Type B pancreatic cell (in vitro differentiated cells): Measurements from ENCODE around the gene PRKCQ. TPM values are rescaled to one million over a fixed set of nuclear protein-coding genes. Genes with fewer than 3 reads are reported as not detected.

Source experiments
- DNase-seq: peaks from one replicate; pipeline ENCODE4 v3.0.0; 2021; ENCODE audit warnings: mixed read lengths; ENCODE audit not compliant: unreplicated experiment; ENCODE audit errors: extremely low spot score
- H3K27ac Mint-ChIP-seq: 2 replicates; pipeline ENCODE4 v1.8.0; 2021; ENCODE audit warnings: mild to moderate bottlenecking, mixed read lengths
- H3K27me3 Mint-ChIP-seq: 2 replicates; pipeline ENCODE4 v1.8.0; 2021; ENCODE audit warnings: mixed read lengths
- H3K36me3 Mint-ChIP-seq: 2 replicates; pipeline ENCODE4 v1.8.0; 2021; ENCODE audit warnings: mixed read lengths
- H3K4me1 Mint-ChIP-seq: one replicate; pipeline ENCODE4 v1.8.0; 2021; ENCODE audit warnings: mixed read lengths; ENCODE audit not compliant: unreplicated experiment
- H3K4me3 Mint-ChIP-seq: 2 replicates; pipeline ENCODE4 v1.8.0; 2021; ENCODE audit warnings: mild to moderate bottlenecking, mixed read lengths
- H3K9me3 Mint-ChIP-seq: 2 replicates; pipeline ENCODE4 v1.8.0; 2021; ENCODE audit warnings: mixed read lengths
- CTCF ChIP-seq: fragments of 200-600 bp; sonication (generic); conservative IDR thresholded peaks from 2 replicates; pipeline ENCODE4 v1.5.0; 2021; ENCODE audit warnings: antibody characterized with exemption, mild to moderate bottlenecking
- total RNA-seq: library from RNA; stranded (reverse); gene quantifications from 2 replicates; pipeline ENCODE4 v1.2.1, GENCODE V29; 2021; ENCODE audit warnings: low replicate concordance

Gene PRKCQ
- total RNA-seq, 1 donor from 2014 or later, result 2.0 TPM

- no peak overlapping the region for H3K27ac Mint-ChIP-seq
- H3K27me3 Mint-ChIP-seq, result peaks cover 24% of the 10 kb centered on the region
- H3K4me3 Mint-ChIP-seq, result no peak overlapping the region
- peaks cover 21% of the 10 kb centered on the region for H3K4me1 Mint-ChIP-seq
- no peak for TF ChIP-seq CTCF
- no peaks in the 10 kb centered on the region for H3K9me3 Mint-ChIP-seq
- DNase-seq, result no peak
- no peaks in the 10 kb centered on the region for H3K36me3 Mint-ChIP-seq
Measured at GRCh38 chr10:6398399-6398798, 181.7 kb downstream of the PRKCQ start.

- Mint-ChIP-seq H3K4me1 (peaks cover 16% of the 10 kb centered on the region), H3K36me3 (no peaks in the 10 kb centered on the region), H3K27me3 (peaks cover 7% of the 10 kb centered on the region), H3K4me3 (no peak overlapping the region), H3K9me3 (peaks cover 3% of the 10 kb centered on the region), H3K27ac (no peak overlapping the region)
- no peak for TF ChIP-seq CTCF
- no peak for DNase-seq
Measured at GRCh38 chr10:6396652-6397051, 183.4 kb downstream of the PRKCQ start.

GRCh38 chr10:6396226-6396625 lies 183.8 kb downstream of the PRKCQ start:
- no peak for DNase-seq
- peaks cover 7% of the 10 kb centered on the region for H3K9me3 Mint-ChIP-seq
- H3K4me1 Mint-ChIP-seq, result peaks cover 14% of the 10 kb centered on the region
- no peak overlapping the region for H3K27ac Mint-ChIP-seq
- H3K27me3 Mint-ChIP-seq, result peaks cover 6% of the 10 kb centered on the region
- no peak overlapping the region for H3K4me3 Mint-ChIP-seq
- H3K36me3 Mint-ChIP-seq, result no peaks in the 10 kb centered on the region
- no peak for TF ChIP-seq CTCF

GRCh38 chr10:6395606-6396005 lies 184.5 kb downstream of the PRKCQ start:
- H3K27ac Mint-ChIP-seq, result no peak overlapping the region
- peaks cover 10% of the 10 kb centered on the region for H3K27me3 Mint-ChIP-seq
- no peak overlapping the region for H3K4me3 Mint-ChIP-seq
- H3K4me1 Mint-ChIP-seq, result peaks cover 14% of the 10 kb centered on the region
- no peak for TF ChIP-seq CTCF
- peaks cover 13% of the 10 kb centered on the region for H3K9me3 Mint-ChIP-seq
- H3K36me3 Mint-ChIP-seq, result no peaks in the 10 kb centered on the region
- no peak for DNase-seq

- H3K27me3 Mint-ChIP-seq, result peaks cover 14% of the 10 kb centered on the region
- H3K4me3 Mint-ChIP-seq, result no peak overlapping the region
- peaks cover 2% of the 10 kb centered on the region for H3K4me1 Mint-ChIP-seq
- no peak overlapping the region for H3K27ac Mint-ChIP-seq
- DNase-seq, result no peak
- no peaks in the 10 kb centered on the region for H3K36me3 Mint-ChIP-seq
- TF ChIP-seq CTCF, result no peak
- H3K9me3 Mint-ChIP-seq, result peaks cover 17% of the 10 kb centered on the region
Measured at GRCh38 chr10:6394084-6394483, 186.0 kb downstream of the PRKCQ start.

- no peak for TF ChIP-seq CTCF
- H3K27ac Mint-ChIP-seq, result no peak overlapping the region
- no peaks in the 10 kb centered on the region for H3K4me1 Mint-ChIP-seq
- H3K4me3 Mint-ChIP-seq, result no peak overlapping the region
- H3K36me3 Mint-ChIP-seq, result no peaks in the 10 kb centered on the region
- peaks cover 18% of the 10 kb centered on the region for H3K9me3 Mint-ChIP-seq
- DNase-seq, result no peak
- peaks cover 14% of the 10 kb centered on the region for H3K27me3 Mint-ChIP-seq
Measured at GRCh38 chr10:6393168-6393567, 186.9 kb downstream of the PRKCQ start.
